ENCODE data around the gene SELENOK. TPM values are rescaled to one million over a fixed set of nuclear protein-coding genes. Genes with fewer than 3 reads are reported as not detected.
A peak's percentile ranks its signal among the peaks of the same experiment; 100 is the strongest.
"Not testable (repeated sequence)": the region's sequence is repeated elsewhere in the genome, so short reads cannot be mapped to it uniquely, and the experiment has no call there.

Gene SELENOK
- polyA plus RNA-seq, 4 donors = 56.4 to 115 (median 70.8) TPM

DNA sequence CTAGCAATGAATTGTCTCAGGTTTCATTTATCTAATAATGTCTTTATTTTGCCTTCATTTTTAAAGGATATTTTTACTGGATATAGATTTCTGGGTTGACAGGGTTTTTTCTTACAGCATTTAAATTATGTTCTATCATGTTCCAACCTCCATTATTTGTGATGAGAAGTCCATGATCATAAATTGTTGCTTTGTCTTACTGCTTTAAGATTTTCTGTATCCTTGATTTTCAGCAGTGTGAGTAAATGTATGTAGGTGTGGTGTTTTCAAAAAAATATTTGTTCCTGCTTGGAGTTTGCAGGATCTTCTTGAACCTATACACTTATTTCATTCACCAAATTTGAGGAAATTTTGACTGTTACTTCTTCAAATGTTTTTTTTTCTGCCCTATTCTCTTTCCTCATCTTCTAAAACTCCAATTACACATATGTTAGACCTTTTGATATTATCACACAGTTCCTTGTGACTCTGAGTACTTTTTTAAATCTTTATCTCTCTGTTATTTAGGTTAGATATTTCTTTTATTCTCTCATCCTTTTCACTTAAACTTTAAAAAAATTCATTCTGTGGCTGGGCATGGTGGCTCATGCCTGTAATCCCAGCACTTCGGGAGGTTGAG is 43.7 kb upstream of the SELENOK start:
- Histone ChIP-seq H3K27ac (ENCODE audit: low read depth in 1 of 3, low read length in 2 of 3) (no peak overlapping the region), H3K4me3 (ENCODE audit: low read depth in 1 of 3, low read length in 3 of 3) (no peak overlapping the region), H3K4me1 (ENCODE audit: control insufficient read depth in 3 of 3, insufficient read depth in 2 of 3, low read depth in 1 of 3, low read length in 2 of 3) (no peaks in the 10 kb centered on the region), H3K9me3 (ENCODE audit: control insufficient read depth in 2 of 2, insufficient read depth in 1 of 2, low read depth in 1 of 2, low read length in 1 of 2) (peaks cover 0 to 7% of the 10 kb centered on the region in 2 donors), H3K27me3 (ENCODE audit: control insufficient read depth in 3 of 3, insufficient read depth in 3 of 3, low read length in 3 of 3) (peaks cover 0 to 8% (median 5%) of the 10 kb centered on the region in 3 donors), H3K36me3 (ENCODE audit: control insufficient read depth in 3 of 3, insufficient read depth in 2 of 3, low read depth in 1 of 3, low read length in 3 of 3) (no peaks in the 10 kb centered on the region)
- DNase-seq (no peak), FAIRE-seq (no peak)
- 0 to 43% (median 4%) methylated on average over 1 of the region's 1 CpG for WGBS, 3 donors

DNA sequence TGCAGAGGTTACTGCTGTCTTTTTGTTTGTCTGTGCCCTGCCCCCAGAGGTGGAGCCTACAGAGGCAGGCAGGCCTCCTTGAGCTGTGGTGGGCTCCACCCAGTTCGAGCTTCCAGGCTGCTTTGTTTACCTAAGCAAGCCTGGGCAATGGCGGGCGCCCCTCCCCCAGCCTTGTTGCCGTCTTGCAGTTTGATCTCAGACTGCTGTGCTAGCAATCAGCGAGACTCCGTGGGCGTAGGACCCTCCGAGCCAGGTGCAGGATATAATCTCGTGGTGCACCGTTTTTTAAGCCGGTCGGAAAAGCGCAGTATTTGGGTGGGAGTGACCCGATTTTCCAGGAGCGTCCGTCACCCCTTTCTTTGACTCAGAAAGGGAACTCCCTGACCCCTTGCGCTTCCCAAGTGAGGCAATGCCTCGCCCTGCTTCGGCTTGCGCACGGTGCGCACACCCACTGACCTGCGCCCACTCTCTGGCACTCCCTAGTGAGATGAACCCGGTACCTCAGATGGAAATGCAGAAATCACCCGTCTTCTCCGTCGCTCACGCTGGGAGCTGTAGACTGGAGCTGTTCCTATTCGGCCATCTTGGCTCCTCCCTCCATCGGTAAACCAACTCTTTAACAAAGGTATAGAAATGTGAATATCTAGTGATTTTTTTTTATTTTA is 35.7 kb upstream of the SELENOK start:
- H3K9me3 ChIP-seq (ENCODE audit: control insufficient read depth in 2 of 2, insufficient read depth in 1 of 2, low read depth in 1 of 2, low read length in 1 of 2); H3K36me3 ChIP-seq (ENCODE audit: control insufficient read depth in 3 of 3, insufficient read depth in 2 of 3, low read depth in 1 of 3, low read length in 3 of 3); FAIRE-seq; H3K27me3 ChIP-seq (ENCODE audit: control insufficient read depth in 3 of 3, insufficient read depth in 3 of 3, low read length in 3 of 3); H3K27ac ChIP-seq (ENCODE audit: low read depth in 1 of 3, low read length in 2 of 3); DNase-seq; H3K4me3 ChIP-seq (ENCODE audit: low read depth in 1 of 3, low read length in 3 of 3); H3K4me1 ChIP-seq (ENCODE audit: control insufficient read depth in 3 of 3, insufficient read depth in 2 of 3, low read depth in 1 of 3, low read length in 2 of 3): not testable (repeated sequence)
- 71 to 84% (median 75%) methylated on average over 24 to 30 of the region's 30 CpGs for WGBS, 3 donors

DNA sequence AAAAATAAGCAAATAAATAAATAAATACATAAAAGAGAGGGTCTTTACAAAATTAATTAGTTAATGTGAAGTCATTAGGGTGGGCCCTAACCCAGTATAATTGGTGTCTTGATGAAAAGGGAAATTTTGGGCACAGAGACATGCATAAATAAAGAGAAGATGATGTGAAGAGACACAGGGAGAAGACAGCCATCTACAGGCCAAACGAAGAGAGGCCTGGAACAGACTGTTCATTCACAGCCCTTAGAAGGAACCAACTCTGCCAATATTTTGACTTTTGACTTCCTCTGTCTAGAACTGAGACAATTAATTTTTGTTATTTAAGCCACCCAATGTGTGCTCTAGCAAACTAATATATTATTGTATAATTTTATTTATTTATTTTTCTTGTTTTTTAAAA is 29.6 kb upstream of the SELENOK start:
- Histone ChIP-seq H3K4me1 (ENCODE audit: control insufficient read depth in 3 of 3, insufficient read depth in 2 of 3, low read depth in 1 of 3, low read length in 2 of 3) (no peaks in the 10 kb centered on the region), H3K27ac (ENCODE audit: low read depth in 1 of 3, low read length in 2 of 3) (no peak overlapping the region), H3K27me3 (ENCODE audit: control insufficient read depth in 3 of 3, insufficient read depth in 3 of 3, low read length in 3 of 3) (no peaks in the 10 kb centered on the region), H3K36me3 (ENCODE audit: control insufficient read depth in 3 of 3, insufficient read depth in 2 of 3, low read depth in 1 of 3, low read length in 3 of 3) (no peaks in the 10 kb centered on the region), H3K4me3 (ENCODE audit: low read depth in 1 of 3, low read length in 3 of 3) (no peak overlapping the region), H3K9me3 (ENCODE audit: control insufficient read depth in 2 of 2, insufficient read depth in 1 of 2, low read depth in 1 of 2, low read length in 1 of 2) (no peaks in the 10 kb centered on the region)
- 6 to 41% (median 26%) methylated on average over 1 of the region's 1 CpG for WGBS, 3 donors
- DNase-seq (peak; percentile 14 to 25), FAIRE-seq (no peak)

DNA sequence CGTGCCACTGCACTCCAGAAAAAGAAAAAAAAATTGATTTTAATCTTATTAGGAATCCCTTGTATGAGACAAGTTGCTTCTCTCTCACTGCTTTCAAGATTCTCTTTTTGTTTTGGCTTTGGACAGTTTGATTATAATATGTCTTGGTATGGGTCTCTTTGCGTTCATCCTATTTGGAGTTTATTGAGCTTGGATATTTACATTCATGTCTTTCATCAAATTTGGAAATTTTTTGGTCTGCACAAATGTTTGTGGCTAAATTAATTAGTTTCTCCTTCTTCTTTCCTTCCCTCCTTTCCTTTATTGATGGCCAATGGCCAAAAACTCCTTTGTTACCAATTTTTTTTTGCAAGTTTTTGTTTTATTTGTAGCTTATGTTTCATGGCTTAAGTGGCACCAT is 28.1 kb upstream of the SELENOK start:
- Histone ChIP-seq H3K36me3 (ENCODE audit: control insufficient read depth in 3 of 3, insufficient read depth in 2 of 3, low read depth in 1 of 3, low read length in 3 of 3) (no peaks in the 10 kb centered on the region), H3K4me3 (ENCODE audit: low read depth in 1 of 3, low read length in 3 of 3) (no peak overlapping the region), H3K27me3 (ENCODE audit: control insufficient read depth in 3 of 3, insufficient read depth in 3 of 3, low read length in 3 of 3) (no peaks in the 10 kb centered on the region), H3K9me3 (ENCODE audit: control insufficient read depth in 2 of 2, insufficient read depth in 1 of 2, low read depth in 1 of 2, low read length in 1 of 2) (no peaks in the 10 kb centered on the region), H3K4me1 (ENCODE audit: control insufficient read depth in 3 of 3, insufficient read depth in 2 of 3, low read depth in 1 of 3, low read length in 2 of 3) (no peaks in the 10 kb centered on the region), H3K27ac (ENCODE audit: low read depth in 1 of 3, low read length in 2 of 3) (no peak overlapping the region)
- DNase-seq (no peak), FAIRE-seq (no peak)
- 88 to 90% (median 90%) methylated on average over 2 of the region's 2 CpGs for WGBS, 3 donors

DNA sequence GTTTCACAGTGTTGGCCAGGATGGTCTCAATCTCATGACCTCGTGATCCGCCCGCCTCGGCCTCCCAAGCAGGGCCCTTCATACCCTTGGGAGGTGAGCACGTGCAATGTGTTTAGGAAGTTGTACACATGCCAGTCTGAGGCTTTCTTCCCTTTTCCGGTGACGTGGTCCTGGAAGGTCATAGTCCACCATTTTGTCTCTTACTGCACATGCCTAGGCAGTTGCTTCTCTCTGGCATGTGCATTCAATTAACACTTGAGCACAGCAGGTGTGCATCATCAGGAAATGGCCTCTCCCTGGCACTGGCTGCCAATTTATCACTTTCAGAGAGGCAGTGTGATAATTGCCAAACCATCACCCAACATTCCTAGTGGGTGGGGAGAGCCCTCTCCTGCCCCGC is 21.7 kb upstream of the SELENOK start:
- WGBS, 3 donors = 66 to 86% (median 72%) methylated on average over 8 of the region's 8 CpGs
- no peak for FAIRE-seq
- no peaks in the 10 kb centered on the region for H3K4me1 ChIP-seq (ENCODE audit: control insufficient read depth in 3 of 3, insufficient read depth in 2 of 3, low read depth in 1 of 3, low read length in 2 of 3)
- H3K27me3 ChIP-seq (ENCODE audit: control insufficient read depth in 3 of 3, insufficient read depth in 3 of 3, low read length in 3 of 3) = no peaks in the 10 kb centered on the region
- peak in 1 of 2 donors; percentile 18 for DNase-seq
- no peaks in the 10 kb centered on the region for H3K9me3 ChIP-seq (ENCODE audit: control insufficient read depth in 2 of 2, insufficient read depth in 1 of 2, low read depth in 1 of 2, low read length in 1 of 2)
- no peak overlapping the region for H3K27ac ChIP-seq (ENCODE audit: low read depth in 1 of 3, low read length in 2 of 3)
- H3K36me3 ChIP-seq (ENCODE audit: control insufficient read depth in 3 of 3, insufficient read depth in 2 of 3, low read depth in 1 of 3, low read length in 3 of 3) = no peaks in the 10 kb centered on the region
- H3K4me3 ChIP-seq (ENCODE audit: low read depth in 1 of 3, low read length in 3 of 3) = no peak overlapping the region

DNA sequence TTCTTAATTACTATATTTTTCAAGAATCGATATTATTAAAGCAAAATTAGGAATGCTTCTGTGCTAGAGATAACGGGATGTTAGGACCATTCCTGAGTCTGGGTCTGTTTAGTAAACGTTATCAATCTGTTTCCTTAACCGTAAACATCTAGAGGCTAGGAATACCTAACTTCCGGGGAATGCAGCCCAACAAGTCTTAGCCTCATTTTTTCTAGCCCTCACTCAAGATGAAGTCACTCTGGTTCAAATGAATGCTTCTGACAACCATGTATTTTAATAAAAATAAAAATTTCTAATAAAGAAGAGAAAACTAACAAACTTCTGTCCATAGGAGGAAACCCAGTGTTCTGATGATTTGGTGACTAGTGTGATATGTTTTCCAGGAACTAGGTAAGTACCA is 11.1 kb upstream of the SELENOK start:
- H3K4me3 ChIP-seq (ENCODE audit: low read depth in 1 of 3, low read length in 3 of 3) = no peak overlapping the region
- FAIRE-seq (no peak), DNase-seq (no peak)
- peaks cover 0 to 3% of the 10 kb centered on the region in 2 donors for H3K9me3 ChIP-seq (ENCODE audit: control insufficient read depth in 2 of 2, insufficient read depth in 1 of 2, low read depth in 1 of 2, low read length in 1 of 2)
- peaks cover 0 to under 1% (median under 1%) of the 10 kb centered on the region in 3 donors for H3K27me3 ChIP-seq (ENCODE audit: control insufficient read depth in 3 of 3, insufficient read depth in 3 of 3, low read length in 3 of 3)
- H3K4me1 ChIP-seq (ENCODE audit: control insufficient read depth in 3 of 3, insufficient read depth in 2 of 3, low read depth in 1 of 3, low read length in 2 of 3) = no peaks in the 10 kb centered on the region
- WGBS, 3 donors = 64 to 79% (median 74%) methylated on average over 5 of the region's 5 CpGs
- no peaks in the 10 kb centered on the region for H3K36me3 ChIP-seq (ENCODE audit: control insufficient read depth in 3 of 3, insufficient read depth in 2 of 3, low read depth in 1 of 3, low read length in 3 of 3)
- no peak overlapping the region for H3K27ac ChIP-seq (ENCODE audit: low read depth in 1 of 3, low read length in 2 of 3)

DNA sequence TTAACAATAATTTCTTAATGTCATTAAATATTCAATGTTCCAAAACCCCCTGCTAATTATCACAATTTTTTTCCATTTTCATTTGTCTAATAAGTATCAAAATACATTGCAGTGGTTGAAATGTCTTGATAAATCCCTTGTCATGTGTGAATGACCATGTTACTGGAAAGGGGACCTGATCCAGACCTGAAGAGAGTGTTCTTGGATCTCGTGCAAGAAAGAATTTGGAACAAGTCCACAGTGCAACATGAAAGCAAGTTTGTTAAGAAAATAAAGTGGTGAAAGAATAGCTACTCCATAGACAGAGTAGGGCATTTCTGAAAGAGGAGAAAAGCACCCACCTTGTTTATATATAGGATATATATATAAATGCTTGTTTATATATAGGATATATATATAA is 10.4 kb upstream of the SELENOK start:
- Histone ChIP-seq H3K27ac (ENCODE audit: low read depth in 1 of 3, low read length in 2 of 3) (no peak overlapping the region), H3K4me1 (ENCODE audit: control insufficient read depth in 3 of 3, insufficient read depth in 2 of 3, low read depth in 1 of 3, low read length in 2 of 3) (no peaks in the 10 kb centered on the region), H3K9me3 (ENCODE audit: control insufficient read depth in 2 of 2, insufficient read depth in 1 of 2, low read depth in 1 of 2, low read length in 1 of 2) (peaks cover 0 to 3% of the 10 kb centered on the region in 2 donors), H3K4me3 (ENCODE audit: low read depth in 1 of 3, low read length in 3 of 3) (no peak overlapping the region), H3K36me3 (ENCODE audit: control insufficient read depth in 3 of 3, insufficient read depth in 2 of 3, low read depth in 1 of 3, low read length in 3 of 3) (no peaks in the 10 kb centered on the region), H3K27me3 (ENCODE audit: control insufficient read depth in 3 of 3, insufficient read depth in 3 of 3, low read length in 3 of 3) (peaks cover 0 to 4% (median 3%) of the 10 kb centered on the region in 3 donors)
- DNase-seq = no peak
- WGBS, 3 donors = 17 to 32% (median 19%) methylated on average over 1 of the region's 1 CpG
- FAIRE-seq = no peak

DNA sequence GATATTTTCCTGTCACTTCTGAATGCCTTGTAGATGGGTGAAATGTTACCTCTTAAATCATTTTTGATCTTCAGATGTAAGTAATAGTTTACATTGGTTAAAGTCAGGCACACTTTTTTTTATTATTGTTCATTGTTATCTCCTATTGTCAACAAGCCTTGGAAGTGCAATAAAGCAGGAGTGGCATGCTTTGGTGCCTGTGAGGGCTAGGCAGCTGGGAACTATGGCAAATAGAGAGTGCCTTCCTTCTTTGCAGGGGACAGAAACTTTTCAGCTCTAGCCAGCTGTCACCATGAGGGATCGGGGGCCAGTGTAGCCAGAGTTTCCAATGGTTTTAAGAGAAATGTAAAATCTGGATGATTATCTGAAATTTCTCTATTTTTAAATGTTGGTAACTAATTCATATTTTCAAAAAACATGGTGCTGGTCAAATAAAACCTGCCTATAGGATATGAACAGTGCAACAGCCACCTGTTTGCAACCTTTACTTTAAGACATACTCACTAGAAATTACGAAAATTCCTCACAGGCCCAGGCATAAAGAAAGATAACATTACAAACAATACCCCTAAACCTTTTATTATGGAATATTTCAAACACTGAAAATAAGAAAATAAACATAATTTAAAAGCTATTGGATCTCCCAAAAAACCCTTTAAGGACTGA is 9.1 kb upstream of the SELENOK start:
- FAIRE-seq (no peak), DNase-seq (peak; percentile 42 to 53)
- H3K27ac ChIP-seq (ENCODE audit: low read depth in 1 of 3, low read length in 2 of 3) = no peak overlapping the region
- peaks cover 0 to 4% (median 3%) of the 10 kb centered on the region in 3 donors for H3K27me3 ChIP-seq (ENCODE audit: control insufficient read depth in 3 of 3, insufficient read depth in 3 of 3, low read length in 3 of 3)
- no peak overlapping the region for H3K4me3 ChIP-seq (ENCODE audit: low read depth in 1 of 3, low read length in 3 of 3)
- no peaks in the 10 kb centered on the region for H3K4me1 ChIP-seq (ENCODE audit: control insufficient read depth in 3 of 3, insufficient read depth in 2 of 3, low read depth in 1 of 3, low read length in 2 of 3)
- 13 to 59% (median 47%) methylated on average over 2 of the region's 2 CpGs for WGBS, 3 donors
- peaks cover 0 to 3% of the 10 kb centered on the region in 2 donors for H3K9me3 ChIP-seq (ENCODE audit: control insufficient read depth in 2 of 2, insufficient read depth in 1 of 2, low read depth in 1 of 2, low read length in 1 of 2)
- H3K36me3 ChIP-seq (ENCODE audit: control insufficient read depth in 3 of 3, insufficient read depth in 2 of 3, low read depth in 1 of 3, low read length in 3 of 3) = no peaks in the 10 kb centered on the region

Data from small intestine (tissue), 7 donors.